Stimulated activated CD4-positive, alpha-beta T cell treated with anti-CD3 and anti-CD28 coated beads, Interleukin-1b, Interleukin-23, amount 100 ng/mL, for 4 hours (primary cell): ENCODE measurements around the gene WNK4.
A peak's percentile ranks its signal among the peaks of the same experiment; 100 is the strongest.
"Not testable (repeated sequence)": the region's sequence is repeated elsewhere in the genome, so short reads cannot be mapped to it uniquely, and the experiment has no call there.

ENCODE experiments used
- DNase-seq, 2 donors: peaks; one replicate each; pipeline ENCODE4 v3.0.0-alpha.2; 2020; ENCODE audit warnings: low read depth in 2 of 2

Gene WNK4

GRCh38 chr17:42779936-42780850, at the start of gene WNK4:
TSS of gene WNK4 (plus strand) at chr17:42780610. CDS start at chr17:42780699, 89 bp downstream.
- DNase-seq = no peak

GRCh38 chr17:42740699-42741098, 39.7 kb upstream of the WNK4 start:
- DNase-seq = no peak

GRCh38 chr17:42742916-42743315, 37.5 kb upstream of the WNK4 start:
- DNase-seq = not testable (repeated sequence)

GRCh38 chr17:42743595-42744282, 36.7 kb upstream of the WNK4 start:
- no peak for DNase-seq

DNA sequence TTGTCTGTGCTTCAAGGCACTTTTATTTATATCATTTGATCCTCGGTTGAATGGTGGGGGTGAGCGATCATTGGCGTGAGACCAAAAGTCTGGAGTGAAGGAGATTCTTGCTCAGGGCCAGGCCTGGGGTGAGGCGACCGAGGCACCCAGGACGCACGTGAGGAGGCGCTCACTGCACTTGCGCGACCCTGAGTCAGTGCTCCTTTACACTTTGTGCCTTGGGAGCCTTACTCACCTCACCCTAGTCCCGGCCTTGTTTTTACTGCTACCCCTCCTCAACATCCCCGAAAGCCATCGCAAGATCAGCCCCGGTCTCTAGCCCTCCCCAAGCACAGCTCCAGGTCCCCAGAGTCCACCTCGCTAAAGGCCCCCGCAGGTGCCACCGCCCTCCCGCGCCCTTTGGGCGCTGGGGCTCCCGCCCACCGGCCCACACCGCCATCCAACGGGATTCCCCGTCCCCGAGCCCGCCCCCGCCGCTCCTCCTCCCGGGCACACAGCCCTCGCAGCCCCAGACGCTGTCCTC, 36.1 kb upstream of the WNK4 start:
- peak; percentile 43 to 72 for DNase-seq

GRCh38 chr17:42744806-42745617, 35.4 kb upstream of the WNK4 start, which contains the start of gene EZH1:
TSS of gene EZH1 (minus strand) at chr17:42745040. CDS start at chr17:42728941, 16,099 bp downstream.
- peak; percentile 88 to 89 for DNase-seq

- no peak for DNase-seq
These were observed 32.1 kb upstream of the WNK4 start for GRCh38 chr17:42748202-42748907.

- DNase-seq = no peak
These were observed 31.3 kb upstream of the WNK4 start for GRCh38 chr17:42748908-42749798.

DNA sequence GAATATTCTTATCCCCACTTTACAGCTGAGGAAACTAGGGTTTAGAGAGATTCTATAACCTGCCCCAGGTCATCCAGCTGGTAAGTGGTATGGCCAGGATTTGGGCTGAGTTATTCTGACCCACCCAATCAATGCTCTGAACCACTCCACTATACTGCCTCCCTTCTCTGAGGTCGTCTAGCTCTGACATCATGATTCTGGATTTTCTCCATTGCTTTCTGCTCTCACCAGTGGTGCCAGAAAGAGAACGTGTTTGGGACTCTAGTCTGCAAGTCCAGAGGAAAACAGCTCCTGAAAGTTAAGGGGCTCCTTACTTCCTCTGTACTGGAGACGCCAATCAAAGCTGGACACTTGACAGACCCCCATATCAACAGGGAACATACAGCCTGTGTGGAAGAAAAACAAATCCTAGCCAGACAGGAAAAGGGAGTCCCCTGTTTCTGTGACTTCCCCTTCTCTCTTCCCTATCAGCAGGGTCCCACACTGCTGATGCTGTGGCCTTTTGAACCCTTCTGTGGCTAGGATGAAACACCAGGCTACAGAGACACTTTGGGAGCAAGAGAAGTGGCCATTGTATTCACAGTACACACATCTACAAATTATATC, 29.6 kb upstream of the WNK4 start:
- DNase-seq = no peak

DNA sequence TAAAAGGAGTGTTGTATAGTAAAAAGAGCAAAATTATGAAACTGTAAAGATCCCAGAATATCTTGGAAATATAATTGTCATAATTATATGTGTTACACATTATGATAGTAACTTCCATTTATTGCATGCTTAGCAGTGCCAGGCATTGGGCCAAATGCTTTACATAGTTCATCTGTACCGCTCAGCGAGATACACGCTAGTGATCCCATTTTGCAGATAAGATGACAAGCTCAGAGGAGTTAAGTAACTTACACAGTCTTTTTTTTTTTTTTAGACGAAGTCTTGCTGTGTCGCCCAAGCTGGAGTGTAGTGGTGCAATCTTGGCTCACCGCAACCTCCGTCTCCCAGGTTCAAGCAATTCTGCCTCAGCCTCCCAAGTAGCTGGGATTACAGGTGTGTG, 28.8 kb upstream of the WNK4 start:
- no peak for DNase-seq

DNA sequence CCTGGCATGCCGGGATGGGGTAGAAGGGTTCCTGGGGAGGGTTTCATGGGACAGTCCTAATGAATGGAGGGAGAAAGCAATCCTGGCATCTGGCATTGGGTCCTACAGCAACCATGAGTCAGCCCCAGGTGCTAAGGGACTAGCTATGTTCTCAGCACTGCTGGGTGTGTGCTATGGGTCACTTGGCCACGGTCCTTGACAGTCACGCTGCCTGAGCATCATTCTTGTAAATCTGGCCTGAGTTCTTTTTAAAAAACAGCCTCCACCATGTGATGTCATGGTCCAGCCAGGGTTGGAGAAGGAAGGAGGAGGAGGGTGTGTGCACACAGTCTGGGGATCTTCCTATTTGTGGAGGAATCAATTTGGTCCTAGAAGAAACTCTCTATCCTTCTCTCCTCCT, 25.6 kb upstream of the WNK4 start:
- no peak for DNase-seq

DNA sequence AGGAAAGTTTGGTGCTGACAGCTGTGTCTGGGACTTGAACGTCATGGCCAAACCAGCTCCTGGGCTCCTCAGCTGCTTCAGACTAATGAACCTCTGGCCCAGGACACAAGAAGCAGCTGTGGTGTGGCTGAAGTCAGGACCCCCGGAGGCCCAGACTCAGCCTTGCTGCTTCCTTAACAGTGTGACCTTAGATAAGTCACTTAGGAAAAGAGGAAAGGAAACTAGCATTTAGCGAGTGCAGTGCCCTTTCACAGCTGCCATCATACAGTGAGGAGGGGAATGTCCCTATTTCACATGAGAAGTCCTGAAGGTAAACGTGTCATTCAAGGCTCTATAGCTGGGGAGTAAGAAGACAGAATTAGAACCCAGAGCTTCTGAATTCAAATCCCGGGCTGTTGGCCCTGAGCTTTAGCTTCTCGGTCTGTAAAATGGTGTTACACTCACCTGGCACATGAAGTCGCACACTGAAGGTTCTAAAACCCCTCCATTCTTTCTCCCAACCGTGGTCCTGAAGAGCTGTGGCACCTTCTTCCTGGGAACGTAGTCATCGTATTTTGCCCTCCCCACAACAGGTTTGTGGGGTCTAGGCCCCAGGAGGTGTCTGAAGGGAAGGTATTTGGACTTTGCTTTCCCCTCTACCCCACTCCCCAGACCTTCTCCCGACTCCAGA, 20.3 kb upstream of the WNK4 start:
- no peak for DNase-seq

GRCh38 chr17:42760652-42761581, 19.5 kb upstream of the WNK4 start, which contains the start of gene RAMP2:
TSS of gene RAMP2 (plus strand) at chr17:42761227. CDS start at chr17:42761262, 35 bp downstream.
- peak in 1 of 2 donors; percentile 14 for DNase-seq

DNA sequence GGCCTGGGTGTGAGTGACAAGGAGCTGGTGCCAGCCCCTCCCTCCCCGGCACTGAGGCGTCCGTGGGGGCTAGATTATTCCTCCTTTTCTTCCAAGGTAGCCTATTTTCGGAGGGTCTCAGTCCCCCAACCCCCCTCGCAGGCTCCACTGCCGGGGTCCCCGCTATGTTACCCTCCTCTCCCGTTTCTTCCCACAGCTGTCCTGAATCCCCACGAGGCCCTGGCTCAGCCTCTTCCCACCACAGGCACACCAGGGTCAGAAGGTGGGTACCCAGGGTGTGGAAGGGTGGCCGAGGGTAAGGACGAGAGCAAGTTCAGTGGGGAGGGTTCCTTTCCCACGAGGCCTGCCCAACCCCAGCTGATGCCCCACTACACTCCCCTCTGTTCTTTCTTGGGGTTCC, 18.8 kb upstream of the WNK4 start:
- no peak for DNase-seq

DNA sequence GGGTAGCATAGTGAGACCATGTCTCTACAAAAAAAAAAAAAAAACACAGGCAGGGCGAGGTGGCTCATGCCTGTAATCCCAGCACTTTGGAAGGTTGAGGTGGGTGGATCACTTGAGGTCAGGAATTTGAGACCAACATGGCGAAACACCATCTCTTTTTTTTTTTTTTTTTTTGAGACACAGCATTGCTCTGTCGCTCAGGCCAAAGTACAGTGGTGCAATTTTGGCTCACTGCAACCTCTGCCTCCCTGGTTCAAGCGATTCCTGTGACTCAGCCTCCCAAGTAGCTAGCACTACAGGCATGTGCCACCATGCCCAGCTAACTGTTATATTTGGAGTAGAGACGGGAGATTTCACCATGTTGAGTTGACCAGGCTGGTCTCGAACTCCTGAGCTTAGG, 14.3 kb upstream of the WNK4 start:
- no peak for DNase-seq

DNA sequence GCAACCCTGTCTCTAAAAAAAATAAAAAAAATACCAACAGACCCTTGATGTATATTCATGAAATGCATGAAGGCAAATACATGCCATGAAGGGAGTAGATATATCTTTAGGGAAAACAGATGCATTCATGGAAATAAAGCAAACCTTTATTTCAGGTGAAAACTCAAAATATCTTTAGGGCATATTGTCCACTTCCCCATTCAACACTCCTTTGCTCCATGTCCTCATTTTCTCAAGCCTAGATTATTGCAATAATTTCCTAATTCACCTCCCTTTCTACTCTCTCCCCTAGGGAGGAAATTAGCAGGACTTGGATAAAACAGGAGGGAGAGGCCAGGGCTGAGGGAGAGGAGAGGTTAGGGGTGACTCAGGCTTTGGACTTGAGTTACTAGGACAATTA, 12.9 kb upstream of the WNK4 start:
- DNase-seq = no peak

GRCh38 chr17:42768006-42768405, 12.4 kb upstream of the WNK4 start:
- not testable (repeated sequence) for DNase-seq

- DNase-seq = not testable (repeated sequence)
These were observed 10.4 kb upstream of the WNK4 start for GRCh38 chr17:42769964-42770363.
